ENCODE results near the gene PUS1. TPM values are rescaled to one million over a fixed set of nuclear protein-coding genes. Genes with fewer than 3 reads are reported as not detected.

The PUS1 gene
- total and polyA plus RNA-seq, 2 experiments from 2014 or later: 10.2 to 10.7 TPM

GRCh38 chr12:131909752-131910219 lies 19.3 kb upstream of the PUS1 start:
- DNase-seq (ENCODE audit: low spot score): no peak
- H4K20me1 ChIP-seq (ENCODE audit: insufficient read depth, poor library complexity, severe bottlenecking): peaks cover 21% of the 10 kb centered on the region
- TF ChIP-seq EZH2phosphoT487 (IDR thresholded peaks at IDR 0.05; ENCODE audit: low read depth, severe bottlenecking, unreplicated experiment) (no peak), EZH2 (IDR thresholded peaks at IDR 0.05; ENCODE audit: borderline replicate concordance) (no peak)
- H3K27me3 ChIP-seq: no peaks in the 10 kb centered on the region
- no peaks in the 10 kb centered on the region for H3K9me2 ChIP-seq (replicated peaks; ENCODE audit: insufficient read depth)
- no peak overlapping the region for H3K27ac ChIP-seq
- H2AFZ ChIP-seq: no peak overlapping the region
- no peaks in the 10 kb centered on the region for H3K4me1 ChIP-seq (ENCODE audit: insufficient read depth)
- H3K4me3 ChIP-seq: no peak overlapping the region
- H3K79me2 ChIP-seq: peaks cover 4% of the 10 kb centered on the region
- H3K36me3 ChIP-seq (replicated peaks; ENCODE audit: insufficient read depth, low read depth): no peaks in the 10 kb centered on the region
- no peaks in the 10 kb centered on the region for H3K9me3 ChIP-seq (ENCODE audit: low read depth)
- WGBS (ENCODE audit: low lambda C conversion rate, missing lambda C conversion rate): 97% methylated on average over 8 of the region's 26 CpGs
- no peak overlapping the region for H3K4me2 ChIP-seq

- Histone ChIP-seq H3K9me3 (ENCODE audit: low read depth) (no peaks in the 10 kb centered on the region), H3K79me2 (no peaks in the 10 kb centered on the region), H3K4me2 (no peak overlapping the region), H2AFZ (no peak overlapping the region), H3K36me3 (replicated peaks; ENCODE audit: insufficient read depth, low read depth) (no peaks in the 10 kb centered on the region), H4K20me1 (ENCODE audit: insufficient read depth, poor library complexity, severe bottlenecking) (peaks cover 15% of the 10 kb centered on the region), H3K27ac (no peak overlapping the region), H3K27me3 (no peaks in the 10 kb centered on the region), H3K4me1 (ENCODE audit: insufficient read depth) (no peaks in the 10 kb centered on the region), H3K9me2 (replicated peaks; ENCODE audit: insufficient read depth) (no peaks in the 10 kb centered on the region), H3K4me3 (no peak overlapping the region)
- DNase-seq (ENCODE audit: low spot score): no peak
- TF ChIP-seq EZH2 (IDR thresholded peaks at IDR 0.05; ENCODE audit: borderline replicate concordance) (no peak), CTCF (IDR thresholded peaks at IDR 0.05; ENCODE audit: poor library complexity) (no peak), EZH2phosphoT487 (IDR thresholded peaks at IDR 0.05; ENCODE audit: low read depth, severe bottlenecking, unreplicated experiment) (no peak)
- 92% methylated on average over 23 of the region's 23 CpGs for WGBS (ENCODE audit: low lambda C conversion rate, missing lambda C conversion rate)
These were observed 18.6 kb upstream of the PUS1 start for GRCh38 chr12:131910302-131911027.

- Histone ChIP-seq H3K9me3 (ENCODE audit: low read depth) (no peaks in the 10 kb centered on the region), H3K9me2 (replicated peaks; ENCODE audit: insufficient read depth) (no peaks in the 10 kb centered on the region), H3K36me3 (replicated peaks; ENCODE audit: insufficient read depth, low read depth) (no peaks in the 10 kb centered on the region), H3K4me3 (no peak overlapping the region), H2AFZ (no peak overlapping the region), H3K4me1 (ENCODE audit: insufficient read depth) (no peaks in the 10 kb centered on the region), H3K27me3 (no peaks in the 10 kb centered on the region), H3K4me2 (no peak overlapping the region), H3K79me2 (no peaks in the 10 kb centered on the region), H3K27ac (no peak overlapping the region), H4K20me1 (ENCODE audit: insufficient read depth, poor library complexity, severe bottlenecking) (peaks cover 11% of the 10 kb centered on the region)
- TF ChIP-seq EZH2 (IDR thresholded peaks at IDR 0.05; ENCODE audit: borderline replicate concordance): no peak
- TF ChIP-seq CTCF (IDR thresholded peaks at IDR 0.05; ENCODE audit: poor library complexity): no peak
- no peak for TF ChIP-seq EZH2phosphoT487 (IDR thresholded peaks at IDR 0.05; ENCODE audit: low read depth, severe bottlenecking, unreplicated experiment)
- WGBS (ENCODE audit: low lambda C conversion rate, missing lambda C conversion rate): 96% methylated on average over 17 of the region's 17 CpGs
- DNase-seq (ENCODE audit: low spot score): no peak
These were observed 17.9 kb upstream of the PUS1 start for GRCh38 chr12:131911028-131911650.

- Histone ChIP-seq H3K4me3 (no peak overlapping the region), H3K27ac (no peak overlapping the region), H3K9me2 (replicated peaks; ENCODE audit: insufficient read depth) (no peaks in the 10 kb centered on the region), H2AFZ (no peak overlapping the region), H4K20me1 (ENCODE audit: insufficient read depth, poor library complexity, severe bottlenecking) (peaks cover 4% of the 10 kb centered on the region), H3K9me3 (ENCODE audit: low read depth) (no peaks in the 10 kb centered on the region), H3K36me3 (replicated peaks; ENCODE audit: insufficient read depth, low read depth) (no peaks in the 10 kb centered on the region), H3K4me1 (ENCODE audit: insufficient read depth) (no peaks in the 10 kb centered on the region), H3K4me2 (no peak overlapping the region), H3K79me2 (no peaks in the 10 kb centered on the region), H3K27me3 (no peaks in the 10 kb centered on the region)
- WGBS (ENCODE audit: low lambda C conversion rate, missing lambda C conversion rate): 94% methylated on average over 22 of the region's 22 CpGs
- no peak for TF ChIP-seq EZH2 (IDR thresholded peaks at IDR 0.05; ENCODE audit: borderline replicate concordance)
- no peak for TF ChIP-seq EZH2phosphoT487 (IDR thresholded peaks at IDR 0.05; ENCODE audit: low read depth, severe bottlenecking, unreplicated experiment)
- no peak for TF ChIP-seq CTCF (IDR thresholded peaks at IDR 0.05; ENCODE audit: poor library complexity)
- DNase-seq (ENCODE audit: low spot score): no peak
These were observed 17.1 kb upstream of the PUS1 start for GRCh38 chr12:131911851-131912477.

Data from hepatocyte (in vitro differentiated cells).